Measurements from ENCODE around the gene RASGEF1C.

RASGEF1C gene

GRCh38 chr5:180159756-180160155 is 49.3 kb downstream of the RASGEF1C start:
- no peak for DNase-seq (ENCODE audit: low read depth)

GRCh38 chr5:180157866-180158265 is 51.1 kb downstream of the RASGEF1C start:
- DNase-seq (ENCODE audit: low read depth) = no peak

GRCh38 chr5:180156141-180156540 is 52.9 kb downstream of the RASGEF1C start:
- no peak for DNase-seq (ENCODE audit: low read depth)

- DNase-seq (ENCODE audit: low read depth) = no peak
Observed at GRCh38 chr5:180155365-180155926, 53.6 kb downstream of the RASGEF1C start.

GRCh38 chr5:180154821-180155364 is 54.1 kb downstream of the RASGEF1C start:
- no peak for DNase-seq (ENCODE audit: low read depth)

- no peak for DNase-seq (ENCODE audit: low read depth)
Observed at GRCh38 chr5:180153991-180154390, 55.0 kb downstream of the RASGEF1C start.

- no peak for DNase-seq (ENCODE audit: low read depth)
Observed at GRCh38 chr5:180153099-180153498, 55.9 kb downstream of the RASGEF1C start.

GRCh38 chr5:180143656-180144364 is 65.2 kb downstream of the RASGEF1C start:
- no peak for DNase-seq (ENCODE audit: low read depth)

GRCh38 chr5:180142824-180143610 is 66.0 kb downstream of the RASGEF1C start:
- DNase-seq (ENCODE audit: low read depth) = no peak

- no peak for DNase-seq (ENCODE audit: low read depth)
Observed at GRCh38 chr5:180142021-180142765, 66.8 kb downstream of the RASGEF1C start.

- no peak for DNase-seq (ENCODE audit: low read depth)
Observed at GRCh38 chr5:180141068-180141660, 67.8 kb downstream of the RASGEF1C start.

- no peak for DNase-seq (ENCODE audit: low read depth)
Observed at GRCh38 chr5:180140571-180140970, 68.4 kb downstream of the RASGEF1C start.

- DNase-seq (ENCODE audit: low read depth) = no peak
Observed at GRCh38 chr5:180140079-180140554, 68.9 kb downstream of the RASGEF1C start.

- DNase-seq (ENCODE audit: low read depth) = no peak
Observed at GRCh38 chr5:180139731-180140055, 69.3 kb downstream of the RASGEF1C start.

GRCh38 chr5:180138976-180139730 is 69.9 kb downstream of the RASGEF1C start:
- DNase-seq (ENCODE audit: low read depth) = no peak

GRCh38 chr5:180138214-180138975 is 70.6 kb downstream of the RASGEF1C start:
- no peak for DNase-seq (ENCODE audit: low read depth)

GRCh38 chr5:180137401-180138213 is 71.4 kb downstream of the RASGEF1C start:
- DNase-seq (ENCODE audit: low read depth) = no peak

- DNase-seq (ENCODE audit: low read depth) = no peak
Observed at GRCh38 chr5:180136630-180137381, 72.2 kb downstream of the RASGEF1C start.

All from GM04503 (cell line).